A549 (cell line): Measurements from ENCODE around the gene TP73.

ENCODE experiments used
- EP300 ChIP-seq, 2 experiments: fragments of >200 bp; sonication (Bioruptor Twin); formaldehyde crosslinking; IDR thresholded peaks; 2 replicates in 1 of 2; 3 replicates in 1 of 2; pipeline ENCODE4 v1.6.1; 2016 to 2017
- HDAC2 ChIP-seq: fragments of 200-600 bp; sonication (generic); IDR thresholded peaks from 2 replicates; pipeline ENCODE4 v1.6.1; 2016
- NR3C1 ChIP-seq: fragments of >200 bp; sonication (Bioruptor Twin); formaldehyde crosslinking; IDR thresholded peaks from 3 replicates; pipeline ENCODE4 v1.6.1; 2017
- POLR2A ChIP-seq: IDR thresholded peaks from 2 replicates; pipeline ENCODE4 v1.6.1; 2012; ENCODE audit warnings: mild to moderate bottlenecking, low read length
- RAD21 ChIP-seq, 2 experiments: fragments of >200 bp in 1 of 2; sonication (Bioruptor Twin) in 1 of 2; formaldehyde crosslinking in 1 of 2; IDR thresholded peaks in 1 of 2; conservative IDR thresholded peaks in 1 of 2; 2 replicates in 1 of 2; 3 replicates in 1 of 2; pipeline ENCODE4 v1.6.1; 2012 to 2018; ENCODE audit warnings: inconsistent platforms in 1 of 2
- RFX5 ChIP-seq: fragments of 450-650 bp; IDR thresholded peaks from 2 replicates; pipeline ENCODE4 v1.7.1; 2014; ENCODE audit warnings: antibody characterized with exemption, mild to moderate bottlenecking, moderate library complexity
- ZNF302 ChIP-seq: fragments of 250-450 bp; sonication (Bioruptor Pico); IDR thresholded peaks from 2 replicates; pipeline ENCODE4 v1.9.0; 2021; ENCODE audit warnings: inconsistent platforms, mild to moderate bottlenecking, moderate library complexity
- TF ChIP-seq, protein P1 (sequence below): fragments of >200 bp; sonication (Bioruptor Twin); formaldehyde crosslinking; IDR thresholded peaks from 3 replicates; pipeline ENCODE4 v1.5.1; 2016
- TF ChIP-seq, protein P2 (sequence below): IDR thresholded peaks from 2 replicates; pipeline ENCODE4 v1.6.1; 2012

DNA sequence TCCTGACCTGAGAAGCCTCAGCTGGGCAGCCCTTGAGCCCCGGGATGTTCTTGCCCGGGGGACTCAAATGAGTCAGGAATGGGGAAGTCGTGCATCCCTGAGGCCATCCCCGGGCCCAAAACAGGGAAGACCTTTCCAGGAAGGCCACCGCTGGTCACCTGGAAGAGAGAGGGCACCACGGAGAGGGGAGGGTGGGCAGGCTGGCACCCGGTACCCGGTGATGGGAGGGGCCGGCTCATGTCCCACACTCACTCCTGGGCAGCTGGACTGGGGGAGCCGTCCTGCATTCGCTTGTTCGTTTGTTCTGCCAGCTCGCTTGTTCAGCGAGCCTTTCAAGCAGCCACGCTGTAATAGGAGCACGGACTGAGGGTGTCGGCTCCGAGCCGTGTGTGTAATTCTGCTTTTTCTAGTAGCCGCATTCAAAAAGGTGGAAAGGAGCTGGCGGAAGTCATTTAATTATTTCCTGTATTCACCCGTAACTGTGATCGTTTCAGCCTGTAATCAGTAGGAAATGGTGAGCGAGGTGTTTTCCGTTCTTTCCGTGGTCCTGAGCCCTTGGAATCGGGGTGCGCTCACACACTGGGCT lies 51.6 kb downstream of the TP73 start:
- TF ChIP-seq EP300 (IDR thresholded peaks at IDR 0.05) (no peak), NR3C1 (no peak), RAD21 (conservative IDR thresholded peaks at IDR 0.05 in 1 of 2, IDR thresholded peaks at IDR 0.05 in 1 of 2) (no peak), POLR2A (no peak), RFX5 (no peak), HDAC2 (no peak), ZNF302 (CRISPR knock-in tag) (no peak)
- TF ChIP-seq, protein P1, sequence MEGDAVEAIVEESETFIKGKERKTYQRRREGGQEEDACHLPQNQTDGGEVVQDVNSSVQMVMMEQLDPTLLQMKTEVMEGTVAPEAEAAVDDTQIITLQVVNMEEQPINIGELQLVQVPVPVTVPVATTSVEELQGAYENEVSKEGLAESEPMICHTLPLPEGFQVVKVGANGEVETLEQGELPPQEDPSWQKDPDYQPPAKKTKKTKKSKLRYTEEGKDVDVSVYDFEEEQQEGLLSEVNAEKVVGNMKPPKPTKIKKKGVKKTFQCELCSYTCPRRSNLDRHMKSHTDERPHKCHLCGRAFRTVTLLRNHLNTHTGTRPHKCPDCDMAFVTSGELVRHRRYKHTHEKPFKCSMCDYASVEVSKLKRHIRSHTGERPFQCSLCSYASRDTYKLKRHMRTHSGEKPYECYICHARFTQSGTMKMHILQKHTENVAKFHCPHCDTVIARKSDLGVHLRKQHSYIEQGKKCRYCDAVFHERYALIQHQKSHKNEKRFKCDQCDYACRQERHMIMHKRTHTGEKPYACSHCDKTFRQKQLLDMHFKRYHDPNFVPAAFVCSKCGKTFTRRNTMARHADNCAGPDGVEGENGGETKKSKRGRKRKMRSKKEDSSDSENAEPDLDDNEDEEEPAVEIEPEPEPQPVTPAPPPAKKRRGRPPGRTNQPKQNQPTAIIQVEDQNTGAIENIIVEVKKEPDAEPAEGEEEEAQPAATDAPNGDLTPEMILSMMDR: no peak
- TF ChIP-seq, protein P2, sequence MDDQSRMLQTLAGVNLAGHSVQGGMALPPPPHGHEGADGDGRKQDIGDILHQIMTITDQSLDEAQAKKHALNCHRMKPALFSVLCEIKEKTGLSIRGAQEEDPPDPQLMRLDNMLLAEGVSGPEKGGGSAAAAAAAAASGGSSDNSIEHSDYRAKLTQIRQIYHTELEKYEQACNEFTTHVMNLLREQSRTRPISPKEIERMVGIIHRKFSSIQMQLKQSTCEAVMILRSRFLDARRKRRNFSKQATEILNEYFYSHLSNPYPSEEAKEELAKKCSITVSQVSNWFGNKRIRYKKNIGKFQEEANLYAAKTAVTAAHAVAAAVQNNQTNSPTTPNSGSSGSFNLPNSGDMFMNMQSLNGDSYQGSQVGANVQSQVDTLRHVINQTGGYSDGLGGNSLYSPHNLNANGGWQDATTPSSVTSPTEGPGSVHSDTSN: no peak
